Thymus (tissue), 11 donors: ENCODE measurements around the gene APOD. TPM values are rescaled to one million over a fixed set of nuclear protein-coding genes. Genes with fewer than 3 reads are reported as not detected.

Experiments
- DNase-seq, 9 donors: peaks; one replicate each; pipeline ENCODE4 v3.0.0-alpha.2; 2013; ENCODE audit warnings: low spot score in 9 of 9, low read depth in 6 of 9, missing footprints in 1 of 9
- H3K27ac ChIP-seq, 2 donors: one replicate each; pipeline ENCODE4 v1.5.1; 2013; ENCODE audit warnings: control low read depth in 1 of 2, low read depth in 1 of 2, low read length in 1 of 2, mild to moderate bottlenecking in 1 of 2, moderate library complexity in 1 of 2
- H3K27me3 ChIP-seq, 2 donors: one replicate each; pipeline ENCODE4 v1.5.1; 2013; ENCODE audit warnings: low read length in 1 of 2; ENCODE audit not compliant: control insufficient read depth in 2 of 2, insufficient read depth in 1 of 2
- H3K36me3 ChIP-seq, 2 donors: one replicate each; pipeline ENCODE4 v1.5.1; 2013; ENCODE audit warnings: low read length in 1 of 2, mild to moderate bottlenecking in 1 of 2, moderate library complexity in 1 of 2; ENCODE audit not compliant: control insufficient read depth in 2 of 2, insufficient read depth in 2 of 2
- H3K4me1 ChIP-seq, 2 donors: one replicate each; pipeline ENCODE4 v1.5.1; 2013; ENCODE audit warnings: low read length in 2 of 2; ENCODE audit not compliant: control insufficient read depth in 2 of 2, insufficient read depth in 2 of 2
- H3K4me3 ChIP-seq, 2 donors: one replicate each; pipeline ENCODE4 v1.5.1; 2013; ENCODE audit warnings: low read length in 2 of 2, control low read depth in 1 of 2, mild to moderate bottlenecking in 1 of 2
- H3K9me3 ChIP-seq, 2 donors: one replicate each; pipeline ENCODE4 v1.5.1; 2013; ENCODE audit warnings: low read length in 1 of 2, mild to moderate bottlenecking in 1 of 2; ENCODE audit not compliant: control insufficient read depth in 2 of 2, insufficient read depth in 1 of 2
- WGBS: extraction: QIAGEN DNeasy Blood & Tissue Kit; methylation state at CpG from one replicate; pipeline ENCODE4 v1.1.7; 2013; 5-methylcytosine and 5-hydroxymethylcytosine counted together
- polyA plus RNA-seq: library from polyadenylated mRNA; stranded (reverse); fragments of 200-250 nt; gene quantifications from one replicate; pipeline ENCODE4 v1.2.3, GENCODE V29; 2013
- total RNA-seq: library from RNA; stranded (reverse); fragments of 120-200 nt; gene quantifications from one replicate; pipeline ENCODE4 v1.2.4, GENCODE V29; 2013
- donor health status: healthy.

APOD gene
- total and polyA plus RNA-seq, 2 donors = 2.9 to 200 TPM

- Histone ChIP-seq H3K36me3 (peaks cover 0 to 11% of the 10 kb centered on the region in 2 donors), H3K4me1 (peaks cover 0 to 1% of the 10 kb centered on the region in 2 donors), H3K9me3 (no peaks in the 10 kb centered on the region), H3K4me3 (no peak overlapping the region), H3K27me3 (no peaks in the 10 kb centered on the region), H3K27ac (no peak overlapping the region)
- WGBS = 92% methylated on average over 7 of the region's 7 CpGs
- no peak for DNase-seq
Observed at GRCh38 chr3:195532834-195533233, 50.9 kb downstream of the APOD start.

- Histone ChIP-seq H3K4me1 (no peaks in the 10 kb centered on the region), H3K4me3 (no peak overlapping the region)
- WGBS = 78% methylated on average over 3 of the region's 3 CpGs
Observed at GRCh38 chr3:195532345-195532744, 51.4 kb downstream of the APOD start.

GRCh38 chr3:195531683-195532082, 52.1 kb downstream of the APOD start:
- no peaks in the 10 kb centered on the region for H3K4me1 ChIP-seq
- no peak overlapping the region for H3K27ac ChIP-seq
- WGBS = 89% methylated on average over 5 of the region's 5 CpGs
- H3K4me3 ChIP-seq = no peak overlapping the region
- DNase-seq = no peak
- H3K36me3 ChIP-seq = peaks cover 8 to 17% of the 10 kb centered on the region in 2 donors
- no peaks in the 10 kb centered on the region for H3K9me3 ChIP-seq
- H3K27me3 ChIP-seq = no peaks in the 10 kb centered on the region

More at GRCh38 chr3:195532345-195532744, 51.4 kb downstream of the APOD start:
- Histone ChIP-seq H3K27ac (no peak overlapping the region), H3K36me3 (peaks cover 3 to 12% of the 10 kb centered on the region in 2 donors), H3K27me3 (no peaks in the 10 kb centered on the region), H3K9me3 (no peaks in the 10 kb centered on the region)
- no peak for DNase-seq

GRCh38 chr3:195526492-195526891, 57.2 kb downstream of the APOD start:
- no peaks in the 10 kb centered on the region for H3K9me3 ChIP-seq
- peaks cover 21 to 40% of the 10 kb centered on the region in 2 donors for H3K36me3 ChIP-seq
- H3K4me1 ChIP-seq = no peaks in the 10 kb centered on the region
- no peak overlapping the region for H3K27ac ChIP-seq
- H3K27me3 ChIP-seq = no peaks in the 10 kb centered on the region
- H3K4me3 ChIP-seq = no peak overlapping the region
- no peak for DNase-seq
- 98% methylated on average over 4 of the region's 4 CpGs for WGBS

GRCh38 chr3:195524171-195524896, 59.4 kb downstream of the APOD start:
- no peak for DNase-seq
- no peaks in the 10 kb centered on the region for H3K27me3 ChIP-seq
- no peaks in the 10 kb centered on the region for H3K4me1 ChIP-seq
- WGBS = 96% methylated on average over 14 of the region's 14 CpGs
- peaks cover 21 to 41% of the 10 kb centered on the region in 2 donors for H3K36me3 ChIP-seq
- no peaks in the 10 kb centered on the region for H3K9me3 ChIP-seq
- no peak overlapping the region for H3K4me3 ChIP-seq
- no peak overlapping the region for H3K27ac ChIP-seq

GRCh38 chr3:195522254-195523023, 61.3 kb downstream of the APOD start:
- Histone ChIP-seq H3K27ac (no peak overlapping the region), H3K4me1 (no peaks in the 10 kb centered on the region), H3K36me3 (peaks cover 19 to 47% of the 10 kb centered on the region in 2 donors), H3K27me3 (no peaks in the 10 kb centered on the region), H3K9me3 (no peaks in the 10 kb centered on the region), H3K4me3 (no peak overlapping the region)
- 65% methylated on average over 6 of the region's 6 CpGs for WGBS
- DNase-seq = peak in 2 of 9 donors; percentile 43 to 59

Other genes with a start within 250 kb of the APOD start
- gene ACAP2, start 140.9 kb downstream of the APOD start, total RNA-seq = 40.4 TPM
- 18.9 TPM for gene ACAP2, start 140.9 kb downstream of the APOD start, polyA plus RNA-seq
- gene PPP1R2, start 40.6 kb downstream of the APOD start, total RNA-seq = 58.7 TPM
- 76.1 TPM for gene PPP1R2, start 40.6 kb downstream of the APOD start, polyA plus RNA-seq
- 1.2 TPM for gene MUC20, start 137.0 kb upstream of the APOD start, total RNA-seq
- gene MUC20, start 137.0 kb upstream of the APOD start, polyA plus RNA-seq = 5.7 TPM
- 0.14 TPM for gene MUC4, start 228.0 kb upstream of the APOD start, total RNA-seq
- 1.3 TPM for gene MUC4, start 228.0 kb upstream of the APOD start, polyA plus RNA-seq